Stimulated activated CD4-positive, alpha-beta T cell treated with anti-CD3 and anti-CD28 coated beads, TNF-alpha, amount 100 ng/mL, for 4 hours (primary cell): ENCODE results near the gene SRD5A1.
A peak's percentile ranks its signal among the peaks of the same experiment; 100 is the strongest.

ENCODE experiments used
- DNase-seq, 3 experiments: peaks; one replicate each; pipeline ENCODE4 v3.0.0-alpha.2; 2020; ENCODE audit warnings: low read depth in 3 of 3

Gene SRD5A1

DNA sequence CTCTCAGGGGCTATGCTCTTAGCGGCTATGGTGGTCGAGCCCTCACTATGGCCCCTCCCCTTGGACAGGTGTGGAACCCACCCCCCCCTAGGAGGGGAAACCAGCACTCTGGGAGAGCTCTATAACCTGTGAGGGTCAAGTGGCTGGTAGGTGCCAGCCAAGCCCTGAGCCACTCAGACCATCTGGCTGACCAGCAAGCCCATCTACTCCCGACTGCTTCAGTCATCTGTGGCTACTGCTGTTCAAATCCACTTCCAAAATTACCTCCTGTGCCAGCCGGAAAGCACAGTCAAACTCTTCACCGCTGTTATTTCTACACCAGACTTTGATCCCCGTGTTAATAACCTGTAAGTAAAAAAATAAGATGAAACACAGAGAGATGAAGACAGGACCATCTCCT, 28.9 kb upstream of the SRD5A1 start:
- no peak for DNase-seq

DNA sequence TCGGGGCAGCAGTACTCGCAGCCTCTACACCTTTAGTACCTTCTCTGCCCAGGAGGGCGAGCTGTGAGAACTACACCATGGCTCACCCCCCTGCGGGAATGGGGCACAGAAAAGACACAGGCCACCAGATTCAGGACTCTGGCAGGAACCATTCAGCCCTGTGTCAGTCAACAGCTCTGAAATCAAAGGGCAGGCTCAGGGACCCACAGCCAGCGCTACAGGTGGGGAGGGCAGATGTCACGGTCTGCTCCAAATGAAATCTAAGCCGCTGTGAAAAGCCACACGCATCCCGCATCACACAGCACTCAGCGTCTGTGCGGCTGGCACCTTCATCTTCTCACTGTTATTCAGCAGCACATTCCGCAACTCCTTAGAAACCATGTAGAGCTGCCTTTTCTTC, 28.3 kb upstream of the SRD5A1 start:
- DNase-seq: no peak

DNA sequence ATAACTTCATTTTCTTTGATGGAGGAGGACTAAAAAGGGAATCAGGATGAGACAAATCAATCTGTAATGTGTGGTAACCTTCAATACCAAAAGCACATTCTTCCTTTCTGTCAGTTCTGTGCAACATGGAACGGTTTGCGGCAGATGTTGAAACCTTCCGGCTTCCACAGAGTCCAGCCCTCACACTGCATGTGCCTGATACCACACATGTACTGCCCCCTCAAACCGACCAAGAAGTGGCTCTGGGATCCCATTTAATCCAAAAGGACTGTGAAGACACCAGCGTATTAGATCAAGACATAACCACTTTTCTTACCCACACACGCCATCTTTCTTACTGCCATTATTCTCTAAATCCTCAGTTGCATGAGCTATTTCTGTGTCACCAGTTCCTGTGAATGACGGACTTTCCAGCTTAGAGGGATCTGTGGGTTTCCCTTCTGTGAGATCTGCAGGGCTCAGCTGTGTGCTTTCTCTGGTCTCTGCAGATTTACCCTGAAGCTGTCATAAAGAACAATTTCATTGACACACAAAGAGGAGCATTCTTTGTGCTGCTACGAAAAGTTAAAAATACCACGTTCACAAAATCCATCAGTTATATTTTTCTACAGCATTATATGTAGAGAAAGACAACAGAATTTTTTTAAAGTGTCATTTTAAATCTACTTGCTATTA, 26.2 kb upstream of the SRD5A1 start:
- DNase-seq: no peak

DNA sequence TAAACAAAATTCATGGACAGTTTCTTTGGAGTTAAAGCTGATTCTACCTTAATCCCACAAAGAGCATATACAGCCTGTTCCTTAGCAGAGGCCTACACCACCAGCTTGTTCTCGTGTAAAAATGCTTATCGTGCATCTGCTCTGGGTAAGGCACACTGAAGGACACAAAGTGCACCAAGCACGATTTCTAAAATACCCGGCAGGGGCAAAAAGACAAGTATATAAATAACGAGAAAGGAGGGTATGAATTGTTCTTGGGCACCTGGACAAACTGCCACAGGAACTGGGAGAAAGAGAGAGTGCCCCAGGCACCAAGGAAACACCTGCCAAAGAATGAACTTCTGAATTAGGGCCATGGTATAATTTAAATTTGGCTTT, 25.7 kb upstream of the SRD5A1 start:
- DNase-seq: no peak

DNA sequence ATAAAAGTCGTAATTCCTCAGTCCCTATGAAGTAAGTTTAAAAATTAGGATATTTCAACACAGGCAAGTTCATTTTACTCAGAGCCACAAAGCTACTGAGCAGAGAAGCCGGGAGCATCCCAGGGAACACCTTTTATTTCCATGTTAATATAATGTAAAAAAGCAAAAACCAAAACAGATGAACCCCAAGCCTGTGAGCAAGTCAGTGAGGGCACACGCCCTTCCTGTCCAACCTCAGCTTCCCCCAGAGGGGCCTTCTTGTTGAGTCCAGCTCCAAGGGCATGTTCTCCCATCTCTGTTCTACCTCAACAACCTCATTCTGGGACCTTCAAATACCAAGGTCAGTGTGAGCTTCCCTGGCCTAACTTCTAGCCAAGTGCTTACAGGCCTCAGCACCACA, 25.2 kb upstream of the SRD5A1 start:
- DNase-seq: no peak

DNA sequence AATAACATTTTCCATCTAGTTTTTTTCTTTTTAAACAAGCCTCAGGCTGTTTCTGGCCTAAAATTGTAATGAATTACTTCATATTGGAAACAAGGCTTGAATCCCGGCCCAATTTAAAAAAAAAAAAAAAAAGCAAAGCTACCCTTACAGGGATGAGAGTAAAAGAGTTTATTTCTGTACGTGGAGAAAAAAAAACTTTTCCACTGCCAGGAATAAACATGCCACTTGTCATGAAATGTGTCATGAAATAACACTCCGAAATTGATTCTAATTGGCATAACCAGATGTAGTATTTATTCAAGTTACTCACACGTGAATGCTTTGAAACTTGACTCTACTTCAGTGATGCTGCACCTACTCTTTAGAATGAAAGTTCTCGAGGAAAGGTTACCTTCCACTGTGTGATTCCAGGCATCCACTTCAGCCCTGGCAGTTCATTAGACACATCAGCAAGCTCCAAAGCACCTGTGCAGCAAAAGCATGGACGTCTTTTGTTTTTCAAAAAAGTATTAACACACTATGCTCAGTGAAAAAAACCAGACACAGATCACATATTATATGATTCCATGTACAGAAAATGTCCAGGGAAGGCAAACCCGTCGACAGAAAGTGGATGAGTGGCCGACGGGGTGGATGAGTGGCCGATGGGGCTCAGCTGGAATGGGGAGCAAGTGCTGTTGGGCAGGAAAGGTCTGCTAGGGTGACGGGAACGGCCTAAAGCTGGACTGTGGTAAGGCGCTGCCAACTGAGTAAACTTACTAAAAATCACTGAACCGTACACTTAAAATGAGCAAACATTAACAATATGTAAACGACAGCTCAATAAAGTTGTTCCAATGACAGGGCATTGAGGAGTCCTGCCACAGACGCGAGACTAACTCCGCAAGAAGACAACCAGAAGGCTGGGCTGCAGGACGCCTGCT, 21.6 kb upstream of the SRD5A1 start:
- DNase-seq: no peak

DNA sequence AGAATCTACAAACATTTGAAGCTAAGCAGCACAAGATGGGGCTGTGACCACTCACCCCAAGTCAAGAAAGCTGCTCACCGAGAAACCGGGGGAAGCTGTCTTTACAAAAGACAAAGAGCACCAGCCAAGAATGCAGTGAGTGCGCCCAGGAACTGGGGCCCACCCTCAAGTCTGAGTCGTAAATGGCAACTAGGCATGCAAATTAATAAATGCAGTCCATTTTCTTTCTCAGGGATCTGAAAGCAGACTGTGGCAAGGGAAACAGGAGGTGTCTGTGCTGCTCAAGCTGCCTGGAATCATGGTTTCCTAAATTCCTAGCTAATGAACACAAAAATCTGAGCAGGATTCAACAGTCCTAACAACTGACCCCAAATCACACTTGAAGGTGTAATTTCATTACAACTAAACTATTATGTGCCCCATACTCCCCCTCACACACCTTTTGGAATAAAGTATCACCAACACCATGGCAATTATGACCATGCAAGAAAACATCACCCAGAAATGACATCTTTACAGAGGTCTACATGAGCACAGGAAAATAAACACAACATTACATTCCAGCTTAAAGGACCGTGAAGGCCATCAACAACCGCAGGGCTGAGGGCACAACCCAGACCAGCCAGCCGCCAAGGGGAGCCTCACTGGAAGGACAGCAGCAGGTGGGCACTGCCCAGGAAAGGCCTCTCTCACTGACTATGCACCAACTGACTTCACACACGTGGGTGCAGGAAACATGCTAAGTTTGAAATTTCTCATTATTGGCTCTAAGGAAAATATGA, 18.0 kb upstream of the SRD5A1 start:
- DNase-seq: no peak

DNA sequence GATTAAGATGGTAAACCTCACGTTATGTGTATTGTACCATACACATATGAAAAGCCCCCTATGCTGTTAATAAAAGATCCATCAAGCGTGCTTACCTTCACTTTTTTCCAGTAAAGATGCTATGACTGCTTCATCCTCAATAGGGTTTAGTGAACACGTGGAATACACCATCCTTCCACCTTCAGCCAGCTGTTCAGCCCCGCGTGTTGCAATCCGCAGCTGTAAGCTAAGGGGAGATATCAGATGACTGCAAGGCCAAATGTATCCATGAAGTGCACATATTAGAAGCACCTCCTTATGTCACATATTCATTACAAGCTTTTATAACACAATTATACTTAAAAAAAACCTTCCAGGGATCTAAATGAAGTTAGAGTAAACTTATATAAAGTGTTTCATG, 16.6 kb upstream of the SRD5A1 start:
- DNase-seq: no peak

DNA sequence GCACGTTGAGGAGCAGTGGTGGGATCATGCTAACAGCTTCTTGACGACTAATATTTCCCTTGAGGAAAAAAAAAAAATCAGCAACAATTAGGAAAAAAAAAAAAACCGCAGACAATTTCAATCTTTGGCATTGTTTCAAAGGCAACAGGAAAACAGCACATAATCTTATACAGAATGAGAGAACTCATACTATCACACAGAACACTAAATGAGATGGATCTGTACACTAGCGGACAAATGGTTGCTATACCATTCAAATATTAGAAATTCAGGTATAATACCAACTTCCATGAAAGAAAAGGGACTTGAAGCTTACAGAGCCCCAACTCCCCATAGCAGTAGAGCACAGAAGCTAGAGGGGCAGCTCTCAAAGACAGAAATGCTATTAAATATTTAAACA, 10.0 kb upstream of the SRD5A1 start:
- no peak for DNase-seq

DNA sequence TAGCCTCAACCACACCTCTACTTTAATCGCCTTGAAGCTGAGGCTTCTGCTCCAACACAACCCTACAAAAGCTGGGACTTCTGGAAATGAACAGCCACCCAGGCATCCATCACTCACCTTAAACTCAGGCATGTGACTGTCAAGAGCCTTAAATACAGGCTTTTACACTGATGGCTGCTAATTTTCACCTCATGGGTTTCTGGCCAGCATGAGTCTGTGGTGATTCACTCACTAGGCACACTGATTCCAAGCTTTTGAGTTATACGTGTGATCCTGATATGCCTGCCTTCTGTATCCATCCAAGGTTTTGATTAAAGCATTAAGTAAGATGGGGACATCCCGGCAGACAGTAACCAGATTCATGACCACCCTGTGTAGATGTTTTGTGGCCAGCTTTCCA, 9.3 kb upstream of the SRD5A1 start:
- DNase-seq: no peak

DNA sequence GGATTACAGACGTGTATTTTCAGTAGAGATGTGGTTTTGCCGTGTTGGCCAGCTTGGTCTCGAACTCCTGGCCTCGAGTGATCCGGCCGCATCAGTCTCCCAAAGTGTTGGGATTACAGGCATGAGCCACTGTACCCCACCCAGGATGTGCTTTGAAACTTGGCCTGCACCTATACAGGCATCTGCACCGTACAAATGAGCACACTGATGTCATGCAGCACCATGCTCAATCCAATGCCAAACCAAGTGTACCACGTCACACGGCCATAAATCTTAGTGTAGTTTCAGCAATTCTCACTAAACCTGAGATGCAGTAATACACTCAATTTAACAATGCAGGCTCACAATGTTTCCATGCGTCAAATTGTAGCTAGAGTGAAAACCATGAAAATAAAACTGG, 6.7 kb upstream of the SRD5A1 start:
- DNase-seq: no peak

DNA sequence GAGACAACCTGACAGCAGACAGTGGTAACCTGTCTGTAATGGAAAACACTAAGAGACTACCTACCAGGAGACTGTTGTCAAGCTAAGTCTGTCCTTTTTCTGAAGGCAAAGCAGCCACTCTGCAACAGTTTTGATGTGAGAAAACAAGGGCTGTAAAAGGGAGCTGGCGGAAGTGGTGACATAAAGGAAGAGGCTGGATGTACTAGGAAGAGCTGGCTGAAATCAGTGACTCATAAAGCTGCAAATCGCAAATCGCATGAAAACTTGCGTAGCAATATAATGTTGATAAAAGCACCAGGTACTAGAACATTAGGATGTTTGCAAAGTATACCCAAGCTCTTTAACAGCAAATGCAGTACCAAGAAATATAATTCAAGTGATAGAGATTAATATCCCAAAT, 1.8 kb upstream of the SRD5A1 start:
- no peak for DNase-seq

DNA sequence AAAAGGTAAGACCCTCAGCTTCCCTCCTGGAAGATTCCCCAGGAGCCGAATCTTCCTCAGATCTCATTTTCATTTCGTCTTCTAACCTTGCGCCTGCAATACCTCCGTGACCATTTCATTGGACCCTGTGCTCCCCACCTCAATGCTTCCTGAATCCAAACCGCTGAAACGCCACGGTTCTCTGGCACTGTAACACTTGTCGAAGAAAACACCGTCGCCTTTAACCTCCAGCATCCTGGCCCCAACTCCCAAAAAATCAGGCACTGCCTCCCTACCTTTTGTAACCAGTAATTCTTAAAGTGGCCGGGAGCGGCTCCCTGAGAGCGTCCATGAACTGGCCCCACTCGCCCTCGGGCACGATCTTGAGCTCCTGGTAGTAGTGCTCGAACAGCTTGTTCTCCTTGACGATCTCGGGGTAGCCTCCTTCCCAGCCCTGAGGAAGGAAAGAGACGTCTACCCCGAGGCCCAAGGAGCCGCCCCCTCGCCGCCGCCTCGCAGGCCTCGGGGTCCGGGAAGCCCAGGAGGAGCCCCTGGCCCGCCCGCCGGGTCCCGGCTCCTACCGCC, 834 bp upstream of the SRD5A1 start:
- DNase-seq: no peak

DNA sequence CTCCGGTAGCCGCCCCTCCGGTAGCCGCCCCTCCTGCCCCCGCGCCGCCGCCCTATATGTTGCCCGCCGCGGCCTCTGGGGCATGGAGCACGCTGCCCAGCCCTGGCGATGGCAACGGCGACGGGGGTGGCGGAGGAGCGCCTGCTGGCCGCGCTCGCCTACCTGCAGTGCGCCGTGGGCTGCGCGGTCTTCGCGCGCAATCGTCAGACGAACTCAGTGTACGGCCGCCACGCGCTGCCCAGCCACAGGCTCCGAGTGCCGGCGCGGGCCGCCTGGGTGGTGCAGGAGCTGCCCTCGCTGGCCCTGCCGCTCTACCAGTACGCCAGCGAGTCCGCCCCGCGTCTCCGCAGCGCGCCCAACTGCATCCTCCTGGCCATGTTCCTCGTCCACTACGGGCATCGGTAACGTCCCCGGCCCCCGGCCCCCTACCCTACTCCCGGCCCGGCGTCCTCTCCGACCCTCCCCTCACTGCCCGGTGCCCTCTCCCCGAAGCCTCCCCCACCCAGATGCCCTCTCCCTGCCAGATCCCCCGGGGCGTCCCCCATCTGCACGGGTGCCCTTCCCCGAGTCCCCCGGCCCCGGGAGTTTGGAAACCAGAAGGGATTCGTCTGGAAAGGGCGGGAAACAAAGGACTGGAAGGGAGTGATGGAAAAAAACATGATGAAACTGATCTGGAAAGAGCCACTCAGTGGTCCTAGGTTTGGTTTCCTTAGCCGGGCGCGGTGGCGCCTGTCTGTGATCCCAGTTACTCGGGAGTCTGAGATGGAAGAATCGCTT, 417 bp downstream of the SRD5A1 start:
- DNase-seq: peak in 1 of 3 experiments; percentile 7

DNA sequence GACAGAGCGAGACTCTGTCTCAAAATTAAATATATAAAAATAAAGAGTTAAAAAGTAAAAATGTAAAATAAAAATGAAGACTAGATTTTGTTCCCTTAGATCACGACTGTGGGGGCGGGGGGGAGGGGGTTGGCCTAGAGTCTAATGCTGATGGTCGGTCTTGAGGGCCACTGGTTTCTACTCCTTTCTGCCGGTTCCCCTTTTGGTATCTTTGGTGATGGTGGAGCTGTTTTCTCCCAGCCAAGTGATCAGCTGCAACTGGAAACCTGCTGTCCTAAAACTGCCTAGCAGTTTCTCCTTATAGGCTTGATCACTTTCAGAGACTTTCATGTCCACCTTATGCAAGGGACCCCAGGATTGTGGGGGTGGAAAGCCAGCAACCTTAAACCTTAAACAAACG, 1.1 kb downstream of the SRD5A1 start:
- no peak for DNase-seq

DNA sequence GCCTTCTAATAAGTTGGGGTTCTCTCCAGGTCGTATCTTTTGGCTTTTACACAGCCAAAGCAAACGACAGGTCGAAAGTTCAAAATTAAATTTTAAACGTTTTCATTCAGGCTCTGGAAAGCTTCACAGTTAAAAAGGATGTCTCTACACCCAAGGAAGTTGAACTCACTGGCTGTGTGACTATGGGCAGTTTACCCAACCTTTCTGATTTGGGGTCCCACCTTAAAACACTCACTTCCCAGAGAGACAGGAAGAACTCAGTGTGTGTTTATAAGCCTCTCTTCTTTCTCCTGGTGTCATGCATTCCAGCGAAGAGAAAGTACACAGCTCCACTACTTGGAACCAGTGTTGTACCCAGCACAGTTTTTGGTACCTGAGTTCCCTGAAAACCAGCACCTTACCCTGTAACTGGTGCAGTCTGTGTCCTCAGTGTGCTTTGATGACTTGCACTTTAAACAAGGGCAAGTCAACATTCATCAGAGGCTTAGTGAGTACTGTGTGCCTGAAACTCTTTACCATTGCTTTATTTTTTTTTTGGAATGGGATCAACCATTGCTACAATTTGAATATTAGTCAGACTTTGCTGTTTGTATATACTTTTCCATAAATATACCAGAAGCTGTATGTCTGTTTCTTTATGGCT, 1.7 kb downstream of the SRD5A1 start:
- DNase-seq: no peak

DNA sequence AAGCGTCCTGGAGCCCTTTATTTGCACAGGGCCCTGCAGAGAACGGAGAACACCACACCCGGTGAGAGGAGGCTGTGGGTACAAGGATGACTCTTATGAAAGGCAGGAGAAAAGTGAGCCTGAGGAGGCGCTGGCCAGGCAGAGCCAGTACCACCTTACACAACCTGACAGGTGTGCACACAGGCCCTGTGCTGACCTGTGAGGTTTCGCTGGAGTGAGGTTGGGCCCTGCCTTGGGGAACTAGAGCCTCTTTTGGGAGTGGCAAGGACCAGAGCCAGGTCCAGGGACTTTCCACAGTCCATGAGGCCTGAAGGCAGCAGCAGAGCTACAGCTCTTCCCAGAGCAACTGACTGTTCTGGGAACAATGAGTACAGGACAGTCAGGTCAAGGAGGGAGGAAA, 3.1 kb downstream of the SRD5A1 start:
- DNase-seq: no peak

DNA sequence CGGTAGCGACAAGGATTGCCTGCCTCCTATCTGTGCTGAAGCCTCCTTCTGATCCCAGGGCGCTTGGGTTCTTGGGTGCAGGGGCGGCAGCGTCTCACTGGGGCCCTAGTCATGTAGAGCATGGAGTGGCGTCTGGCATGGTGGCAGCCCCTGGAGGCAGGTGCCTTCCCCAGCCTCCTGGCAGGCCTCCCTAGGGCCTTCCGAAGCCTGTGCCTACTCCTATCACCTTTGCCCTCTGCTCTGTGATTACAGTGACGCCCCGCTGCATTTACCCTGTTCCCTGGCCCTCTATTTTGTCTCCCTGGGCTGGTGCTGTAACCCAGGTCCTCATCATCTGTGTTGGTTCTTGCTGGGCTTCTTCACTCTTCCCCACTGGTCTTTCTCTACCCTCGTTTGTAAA, 3.8 kb downstream of the SRD5A1 start:
- DNase-seq: no peak

DNA sequence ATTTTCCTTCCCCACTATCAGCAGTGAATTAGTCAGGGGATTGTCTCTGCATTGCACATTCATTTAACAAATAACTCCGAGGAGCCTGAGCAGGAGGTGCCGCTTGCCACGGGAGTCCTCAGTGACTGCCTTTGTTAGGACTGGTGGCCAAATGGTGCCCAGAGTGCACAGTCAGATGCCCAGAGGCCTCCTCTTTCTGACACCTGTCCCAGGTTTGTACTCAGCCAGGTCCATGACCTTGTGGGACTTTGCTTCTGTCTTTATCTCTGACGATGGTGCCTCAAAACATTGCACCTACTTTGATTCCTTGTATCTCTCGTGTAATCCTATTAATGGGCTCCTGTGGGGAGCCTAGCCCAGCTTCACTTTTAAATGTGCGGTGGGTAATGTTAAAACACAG, 4.3 kb downstream of the SRD5A1 start:
- DNase-seq: no peak

DNA sequence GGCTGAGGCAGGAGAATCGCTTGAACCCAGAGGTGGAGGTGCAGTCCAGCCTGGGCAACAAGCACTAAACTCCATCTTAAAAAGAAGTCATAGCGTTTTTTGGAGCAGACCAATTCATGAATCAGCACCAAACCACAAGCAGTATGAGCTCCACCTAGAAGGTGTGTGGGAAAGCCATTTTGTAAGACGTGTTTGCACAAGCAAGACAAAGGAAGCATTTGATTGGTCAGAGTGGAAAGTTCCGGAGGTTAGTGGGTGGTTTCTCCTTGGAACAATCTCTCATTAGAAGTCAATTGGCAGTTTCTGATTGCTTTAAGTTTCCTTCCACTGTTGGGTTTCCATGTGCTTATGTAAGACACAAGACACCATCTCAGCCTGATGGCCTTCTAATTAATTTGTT, 5.0 kb downstream of the SRD5A1 start:
- DNase-seq: no peak

DNA sequence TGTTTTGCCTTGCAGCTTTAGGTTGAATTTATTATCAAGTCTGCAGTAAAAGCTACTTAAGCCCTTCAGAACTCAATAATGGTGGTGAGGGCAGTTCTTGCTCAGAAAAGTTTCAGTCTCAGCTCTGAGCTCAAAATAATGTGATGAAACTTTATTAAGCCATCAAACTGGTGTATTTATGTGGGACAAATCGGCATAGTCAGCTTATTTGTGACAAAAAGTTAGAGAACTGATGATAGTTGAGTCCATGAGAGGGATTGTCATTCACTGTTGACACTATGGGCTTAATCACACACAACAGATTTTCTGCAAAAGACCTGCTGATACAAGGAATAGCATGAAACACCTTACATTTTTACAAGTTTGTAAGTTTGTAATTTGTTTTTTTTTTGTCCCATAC, 9.4 kb downstream of the SRD5A1 start:
- no peak for DNase-seq
